Right atrium auricular region (tissue), 2 donors: ENCODE data around the gene GPR179. TPM values are rescaled to one million over a fixed set of nuclear protein-coding genes. Genes with fewer than 3 reads are reported as not detected.

Experiments used
- DNase-seq: peaks from one replicate; pipeline ENCODE4 v3.0.0-alpha.2; 2019; ENCODE audit warnings: low spot score
- H3K27ac ChIP-seq, 2 donors: fragments of 200-600 bp; sonication (generic); 1 replicate in 1 of 2; 2 replicates in 1 of 2; pipeline ENCODE4 v1.5.1; 2016 to 2019
- H3K27me3 ChIP-seq, 2 donors: fragments of 200-600 bp; sonication (generic); one replicate each; pipeline versions ENCODE4 v1.5.1 to v1.6.0; 2017 to 2019
- H3K36me3 ChIP-seq: fragments of 200-600 bp; sonication (generic); one replicate; pipeline ENCODE4 v1.5.1; 2016
- H3K4me1 ChIP-seq, 2 donors: fragments of 200-600 bp; sonication (generic); one replicate each; pipeline versions ENCODE4 v1.5.1 to v1.6.0; 2017 to 2019
- H3K4me3 ChIP-seq, 2 donors: fragments of 200-600 bp; sonication (generic); 1 replicate in 1 of 2; 2 replicates in 1 of 2; pipeline ENCODE4 v1.5.1; 2017 to 2019; ENCODE audit warnings: mild to moderate bottlenecking in 1 of 2, moderate library complexity in 1 of 2
- H3K9me3 ChIP-seq, 2 donors: fragments of 200-600 bp; sonication (generic); one replicate each; pipeline ENCODE4 v1.5.1; 2019
- CTCF ChIP-seq, 2 donors: fragments of 200-600 bp; sonication (generic); IDR thresholded peaks; one replicate each; pipeline ENCODE4 v1.5.1; 2019; ENCODE audit warnings: antibody characterized with exemption in 2 of 2
- total RNA-seq, 2 donors: library from RNA; depleted of rRNA; stranded (reverse); fragments of >200 nt; gene quantifications; one replicate each; pipeline ENCODE4 v1.1.0, GENCODE V29; 2016

GPR179 gene
- not detected for total RNA-seq

GRCh38 chr17:38343608-38344419 lies at the start of gene GPR179:
Gene GPR179 (minus strand): TSS chr17:38343956. CDS start chr17:38343789, 167 bp downstream.
- no peaks in the 10 kb centered on the region for H3K27me3 ChIP-seq
- no peak for TF ChIP-seq CTCF (IDR thresholded peaks at IDR 0.05)
- H3K4me1 ChIP-seq, result peaks cover 0 to 9% of the 10 kb centered on the region in 2 donors
- no peak for DNase-seq
- no peaks in the 10 kb centered on the region for H3K9me3 ChIP-seq
- no peaks in the 10 kb centered on the region for H3K36me3 ChIP-seq
- no peak within 1 kb of the TSS for H3K27ac ChIP-seq
- H3K4me3 ChIP-seq, result no peak within 1 kb of the TSS

DNA sequence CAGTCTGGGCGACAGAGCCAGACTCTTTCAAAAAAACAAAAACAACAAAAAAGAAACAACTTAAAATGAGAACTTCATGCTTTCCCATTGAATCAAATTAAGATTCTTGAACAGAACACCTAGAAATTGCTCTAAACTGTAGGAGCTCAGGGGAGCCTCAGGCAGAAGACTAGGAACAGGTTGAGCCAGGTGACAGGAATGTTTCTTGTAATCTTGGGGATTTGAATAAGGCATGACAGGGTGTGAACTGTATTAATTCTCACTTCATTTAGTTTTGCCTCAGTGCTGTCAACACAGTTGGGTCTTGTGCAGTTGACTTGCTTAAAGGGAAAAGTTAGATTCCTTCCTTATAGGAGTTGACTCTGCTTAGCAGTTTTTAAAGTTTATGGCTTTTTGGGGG lies 35.7 kb upstream of the GPR179 start:
- Histone ChIP-seq H3K27ac (no peak overlapping the region), H3K36me3 (peaks cover 25% of the 10 kb centered on the region), H3K9me3 (no peaks in the 10 kb centered on the region), H3K4me3 (no peak overlapping the region), H3K27me3 (no peaks in the 10 kb centered on the region), H3K4me1 (no peaks in the 10 kb centered on the region)
- no peak for TF ChIP-seq CTCF (IDR thresholded peaks at IDR 0.05)
- DNase-seq, result no peak

DNA sequence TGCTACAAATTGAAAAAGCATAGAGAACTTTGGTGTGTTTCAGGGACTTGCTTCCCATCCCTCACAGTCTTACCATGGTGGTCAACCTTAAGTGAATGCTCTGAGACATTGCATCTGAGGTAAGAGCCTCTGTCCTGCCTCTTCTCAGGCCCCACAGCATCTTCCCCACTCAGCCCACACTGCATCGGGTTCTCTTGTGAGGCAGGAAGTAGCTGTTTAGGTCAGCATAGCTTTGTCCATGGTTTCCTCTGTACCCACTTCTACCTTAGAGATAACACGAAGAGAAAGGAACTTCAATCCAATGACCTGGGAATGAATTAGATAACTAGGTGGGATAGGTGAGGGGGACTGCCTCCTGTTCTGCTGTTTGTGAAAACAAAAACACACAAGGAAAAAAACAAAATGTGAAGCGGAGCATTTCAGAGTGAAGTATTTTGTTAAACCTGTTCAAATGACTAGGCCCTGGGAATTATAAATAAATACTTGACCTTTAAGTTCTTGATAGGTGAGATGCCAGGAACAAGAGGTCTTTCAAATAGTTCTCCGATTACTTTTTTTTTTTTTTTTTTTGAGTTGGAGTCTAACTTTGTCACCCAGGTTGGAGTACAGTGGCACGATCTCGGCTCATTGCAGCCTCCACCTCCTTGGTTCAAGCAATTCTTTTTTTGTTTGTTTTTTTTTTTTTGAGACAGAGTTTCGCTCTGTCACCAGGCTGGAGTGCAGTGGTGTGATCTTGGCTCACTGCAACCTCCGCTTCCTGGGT lies 25.5 kb upstream of the GPR179 start:
- H3K27ac ChIP-seq, result no peak overlapping the region
- H3K36me3 ChIP-seq, result peaks cover 76% of the 10 kb centered on the region
- TF ChIP-seq CTCF (IDR thresholded peaks at IDR 0.05), result no peak
- no peak for DNase-seq
- no peaks in the 10 kb centered on the region for H3K4me1 ChIP-seq
- no peak overlapping the region for H3K4me3 ChIP-seq
- no peaks in the 10 kb centered on the region for H3K9me3 ChIP-seq
- H3K27me3 ChIP-seq, result no peaks in the 10 kb centered on the region

DNA sequence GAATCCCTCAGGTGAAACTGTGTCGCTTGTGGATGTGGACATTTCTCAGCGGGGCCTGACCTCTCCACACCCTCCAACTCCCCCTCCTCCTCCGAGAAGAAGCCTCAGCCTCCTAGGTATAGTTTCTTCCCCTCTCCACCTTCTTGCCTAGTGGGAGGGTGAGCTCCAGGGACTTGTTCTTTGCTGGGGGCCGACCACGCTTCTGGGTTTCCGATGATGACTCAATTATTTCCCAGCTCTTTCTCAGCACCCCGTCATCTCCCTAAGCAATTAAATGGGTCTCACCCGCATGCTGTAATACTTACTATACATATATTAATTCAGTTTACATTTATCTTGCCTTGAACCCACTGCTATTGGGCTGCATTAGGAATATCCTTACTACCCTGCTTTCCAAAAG lies 21.0 kb upstream of the GPR179 start:
- H3K27ac ChIP-seq, result no peak overlapping the region
- no peak for TF ChIP-seq CTCF (IDR thresholded peaks at IDR 0.05)
- peaks cover 0 to 17% of the 10 kb centered on the region in 2 donors for H3K4me1 ChIP-seq
- peaks cover 47% of the 10 kb centered on the region for H3K36me3 ChIP-seq
- no peaks in the 10 kb centered on the region for H3K9me3 ChIP-seq
- DNase-seq, result no peak
- H3K4me3 ChIP-seq, result no peak overlapping the region
- H3K27me3 ChIP-seq, result no peaks in the 10 kb centered on the region

- TF ChIP-seq CTCF (IDR thresholded peaks at IDR 0.05), result no peak
- Histone ChIP-seq H3K9me3 (no peaks in the 10 kb centered on the region), H3K36me3 (peaks cover 31% of the 10 kb centered on the region), H3K4me1 (peaks cover 0 to 30% of the 10 kb centered on the region in 2 donors), H3K27me3 (no peaks in the 10 kb centered on the region), H3K27ac (no peak overlapping the region), H3K4me3 (no peak overlapping the region)
- no peak for DNase-seq
Observed at GRCh38 chr17:38363016-38363415, 19.3 kb upstream of the GPR179 start.
